Lung (tissue), 12 donors: ENCODE measurements around the gene RERG. TPM values are rescaled to one million over a fixed set of nuclear protein-coding genes. Genes with fewer than 3 reads are reported as not detected.
A peak's percentile ranks its signal among the peaks of the same experiment; 100 is the strongest.

Experiments
- ATAC-seq: fragments of 200-7000 bp; cut with Tn5 transposase; one replicate; pipeline ENCODE4 v1.9.1; 2020; ENCODE audit warnings: moderate number of reproducible peaks; ENCODE audit not compliant: insufficient read depth, low FRiP score
- DNase-seq, 3 donors: peaks; one replicate each; pipeline ENCODE4 v3.0.0-alpha.2; 2013 to 2017
- H3K27ac ChIP-seq, 2 donors: one replicate each; pipeline ENCODE4 v1.5.1; 2013; ENCODE audit warnings: mild to moderate bottlenecking in 2 of 2, moderate library complexity in 2 of 2, control low read depth in 1 of 2, inconsistent platforms in 1 of 2, low read depth in 1 of 2, low read length in 1 of 2
- H3K27me3 ChIP-seq, 3 donors: one replicate each; pipeline ENCODE4 v1.5.1; 2013; ENCODE audit warnings: low read length in 2 of 3; ENCODE audit not compliant: control insufficient read depth in 3 of 3, insufficient read depth in 3 of 3
- H3K36me3 ChIP-seq, 4 donors: one replicate each; pipeline ENCODE4 v1.5.1; 2013; ENCODE audit warnings: low read length in 4 of 4, mild to moderate bottlenecking in 1 of 4, moderate library complexity in 1 of 4; ENCODE audit not compliant: control insufficient read depth in 4 of 4, insufficient read depth in 4 of 4
- H3K4me1 ChIP-seq, 5 donors: one replicate each; pipeline ENCODE4 v1.5.1; 2013; ENCODE audit warnings: low read length in 5 of 5, mild to moderate bottlenecking in 2 of 5, moderate library complexity in 1 of 5; ENCODE audit not compliant: control insufficient read depth in 5 of 5, insufficient read depth in 5 of 5
- H3K4me3 ChIP-seq: one replicate; pipeline ENCODE4 v1.5.1; 2013; ENCODE audit warnings: mild to moderate bottlenecking, control low read depth, moderate library complexity
- H3K9ac ChIP-seq, 2 donors: one replicate each; pipeline ENCODE4 v1.5.1; 2013; ENCODE audit warnings: low read length in 2 of 2, control low read depth in 1 of 2; ENCODE audit not compliant: insufficient read depth in 1 of 2
- H3K9me3 ChIP-seq, 4 donors: one replicate each; pipeline ENCODE4 v1.5.1; 2013; ENCODE audit warnings: low read length in 3 of 4, mild to moderate bottlenecking in 1 of 4, moderate library complexity in 1 of 4; ENCODE audit not compliant: control insufficient read depth in 4 of 4, insufficient read depth in 3 of 4
- CTCF ChIP-seq: IDR thresholded peaks from 2 replicates; pipeline ENCODE4 v1.5.1; 2012; ENCODE audit warnings: mild to moderate bottlenecking; ENCODE audit errors: control extremely low read depth, extremely low read depth
- WGBS, 2 donors: extraction: QIAGEN DNeasy Blood & Tissue Kit; methylation state at CpG; one replicate each; pipeline ENCODE4 v1.1.7; 2013; 5-methylcytosine and 5-hydroxymethylcytosine counted together
- polyA plus RNA-seq, 2 donors: library from polyadenylated mRNA; stranded (reverse); fragments of 200-250 nt; gene quantifications; one replicate each; pipeline ENCODE4 v1.2.1, GENCODE V29; 2013
- total RNA-seq, 2 donors: library from RNA; depleted of rRNA in 1 of 2; stranded (reverse); fragments of >200 nt in 1 of 2; gene quantifications; one replicate each; pipeline ENCODE4 v1.2.1, GENCODE V29; 2014 to 2021
- donor health status: control.
- donor health status: control.
- donor health status: Bipolar disorder and iron deficiency.
- donor health status: healthy.
- donor health status: DM: yes; HTN: yes; CAD: no.

RERG gene
- total and polyA plus RNA-seq, 4 donors = 3.3 to 20.1 (median 8.5) TPM

GRCh38 chr12:15122344-15122743 lies 98.9 kb downstream of the RERG start:
- Histone ChIP-seq H3K4me1 (no peaks in the 10 kb centered on the region), H3K27ac (no peak overlapping the region), H3K9me3 (no peaks in the 10 kb centered on the region), H3K4me3 (no peak overlapping the region), H3K36me3 (no peaks in the 10 kb centered on the region), H3K27me3 (no peaks in the 10 kb centered on the region), H3K9ac (no peak overlapping the region)
- 72 to 78% methylated on average over 4 of the region's 4 CpGs for WGBS, 2 donors
- TF ChIP-seq CTCF = no peak
- no peak for ATAC-seq
- DNase-seq = peak in 1 of 3 donors; percentile 39

- Histone ChIP-seq H3K9ac (no peak overlapping the region), H3K36me3 (no peaks in the 10 kb centered on the region), H3K27me3 (no peaks in the 10 kb centered on the region), H3K4me1 (no peaks in the 10 kb centered on the region), H3K27ac (no peak overlapping the region), H3K9me3 (no peaks in the 10 kb centered on the region), H3K4me3 (no peak overlapping the region)
- ATAC-seq (no peak), DNase-seq (no peak)
- no peak for TF ChIP-seq CTCF
- 0% methylated on average over 1 of the region's 1 CpG for WGBS, 2 donors
These were observed 102.3 kb downstream of the RERG start for GRCh38 chr12:15118955-15119354.

GRCh38 chr12:15116983-15117382 lies 104.2 kb downstream of the RERG start:
- ATAC-seq (no peak), DNase-seq (no peak)
- no peak overlapping the region for H3K4me3 ChIP-seq
- WGBS, 2 donors = 57 to 90% methylated on average over 1 of the region's 1 CpG
- H3K9ac ChIP-seq = no peak overlapping the region
- H3K9me3 ChIP-seq = no peaks in the 10 kb centered on the region
- H3K36me3 ChIP-seq = no peaks in the 10 kb centered on the region
- no peaks in the 10 kb centered on the region for H3K4me1 ChIP-seq
- no peaks in the 10 kb centered on the region for H3K27me3 ChIP-seq
- no peak for TF ChIP-seq CTCF
- no peak overlapping the region for H3K27ac ChIP-seq

- DNase-seq (peak in 2 of 3 donors; percentile 17 to 43), ATAC-seq (no peak)
- Histone ChIP-seq H3K27me3 (no peaks in the 10 kb centered on the region), H3K27ac (no peak overlapping the region), H3K9ac (no peak overlapping the region), H3K9me3 (no peaks in the 10 kb centered on the region), H3K4me3 (no peak overlapping the region), H3K4me1 (no peaks in the 10 kb centered on the region), H3K36me3 (no peaks in the 10 kb centered on the region)
- no peak for TF ChIP-seq CTCF
- WGBS, 2 donors = 56 to 69% methylated on average over 4 of the region's 4 CpGs
These were observed 105.1 kb downstream of the RERG start for GRCh38 chr12:15116086-15116485.
